ENCODE measurements around the gene ACOX2. TPM values are rescaled to one million over a fixed set of nuclear protein-coding genes. Genes with fewer than 3 reads are reported as not detected.

The ACOX2 gene
- total and polyA plus RNA-seq, 2 of the 13 experiments (the other 11 are each of a cell fraction or from before 2014, with no cell fraction given), result 42.6 to 98.5 TPM

DNA sequence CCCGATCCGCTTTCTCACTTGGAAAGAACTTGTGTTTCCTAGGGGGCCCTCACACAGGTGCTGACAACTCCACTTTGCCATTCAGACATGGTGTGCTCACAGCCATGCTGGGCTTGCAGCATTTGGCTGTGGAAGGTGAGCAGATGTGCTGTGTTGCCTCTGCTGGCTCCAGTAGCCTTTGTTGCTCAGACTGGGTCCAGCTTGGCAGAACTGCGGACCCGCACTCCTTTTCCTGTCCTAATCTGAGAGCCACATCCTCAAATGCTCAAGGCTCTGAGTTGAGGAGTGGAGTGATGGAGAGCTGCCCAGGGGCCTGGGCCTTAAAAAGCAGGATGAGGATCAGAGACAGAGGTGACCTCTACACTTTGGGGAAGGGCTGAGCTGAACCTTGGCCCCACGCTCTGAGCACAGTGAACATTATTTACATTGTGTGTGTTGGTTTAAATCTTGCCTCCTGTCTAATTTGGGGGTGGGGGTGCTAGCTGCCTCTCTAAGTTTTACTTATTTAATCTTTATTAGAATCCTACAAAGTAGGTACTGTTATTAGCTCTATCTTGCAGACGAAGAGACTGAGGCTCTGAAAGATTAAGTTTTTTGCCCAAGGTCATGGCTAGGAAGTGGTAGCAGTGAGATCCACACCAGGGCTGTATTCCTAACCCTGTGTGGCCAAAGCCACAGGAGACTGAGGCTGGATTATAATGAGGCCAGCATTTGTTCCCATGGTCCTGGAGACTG lies 17.2 kb downstream of the ACOX2 start (continued):
- TF ChIP-seq ZNF205 (CRISPR knock-in tag; IDR thresholded peaks at IDR 0.05), result peak; percentile 23; the same call in 1 of the 2 replicates
- TF ChIP-seq ZNF644 (CRISPR knock-in tag; IDR thresholded peaks at IDR 0.05; ENCODE audit: low read depth), result 0 out of 2 replicates have a peak, but pooled peaks have one; percentile 41
- TF ChIP-seq ATF7 (IDR thresholded peaks at IDR 0.05), result no peak
- no peak for TF ChIP-seq ATF7 (CRISPR knock-in tag; IDR thresholded peaks at IDR 0.05)
- 0 out of 2 replicates have a peak, but pooled peaks have one; percentile 54 for TF ChIP-seq HMG20A (CRISPR knock-in tag; IDR thresholded peaks at IDR 0.05; ENCODE audit: borderline replicate concordance)
- TF ChIP-seq AGO1 (IDR thresholded peaks at IDR 0.05; ENCODE audit: low read depth, low read length, poor library complexity, severe bottlenecking), result no peak
- no peak for TF ChIP-seq KDM5B (CRISPR knock-in tag; IDR thresholded peaks at IDR 0.05; ENCODE audit: borderline replicate concordance)
- TF ChIP-seq ELF3 (CRISPR knock-in tag; IDR thresholded peaks at IDR 0.05), result peak; percentile 50; the same call in 1 of the 2 replicates
- TF ChIP-seq, protein P1, sequence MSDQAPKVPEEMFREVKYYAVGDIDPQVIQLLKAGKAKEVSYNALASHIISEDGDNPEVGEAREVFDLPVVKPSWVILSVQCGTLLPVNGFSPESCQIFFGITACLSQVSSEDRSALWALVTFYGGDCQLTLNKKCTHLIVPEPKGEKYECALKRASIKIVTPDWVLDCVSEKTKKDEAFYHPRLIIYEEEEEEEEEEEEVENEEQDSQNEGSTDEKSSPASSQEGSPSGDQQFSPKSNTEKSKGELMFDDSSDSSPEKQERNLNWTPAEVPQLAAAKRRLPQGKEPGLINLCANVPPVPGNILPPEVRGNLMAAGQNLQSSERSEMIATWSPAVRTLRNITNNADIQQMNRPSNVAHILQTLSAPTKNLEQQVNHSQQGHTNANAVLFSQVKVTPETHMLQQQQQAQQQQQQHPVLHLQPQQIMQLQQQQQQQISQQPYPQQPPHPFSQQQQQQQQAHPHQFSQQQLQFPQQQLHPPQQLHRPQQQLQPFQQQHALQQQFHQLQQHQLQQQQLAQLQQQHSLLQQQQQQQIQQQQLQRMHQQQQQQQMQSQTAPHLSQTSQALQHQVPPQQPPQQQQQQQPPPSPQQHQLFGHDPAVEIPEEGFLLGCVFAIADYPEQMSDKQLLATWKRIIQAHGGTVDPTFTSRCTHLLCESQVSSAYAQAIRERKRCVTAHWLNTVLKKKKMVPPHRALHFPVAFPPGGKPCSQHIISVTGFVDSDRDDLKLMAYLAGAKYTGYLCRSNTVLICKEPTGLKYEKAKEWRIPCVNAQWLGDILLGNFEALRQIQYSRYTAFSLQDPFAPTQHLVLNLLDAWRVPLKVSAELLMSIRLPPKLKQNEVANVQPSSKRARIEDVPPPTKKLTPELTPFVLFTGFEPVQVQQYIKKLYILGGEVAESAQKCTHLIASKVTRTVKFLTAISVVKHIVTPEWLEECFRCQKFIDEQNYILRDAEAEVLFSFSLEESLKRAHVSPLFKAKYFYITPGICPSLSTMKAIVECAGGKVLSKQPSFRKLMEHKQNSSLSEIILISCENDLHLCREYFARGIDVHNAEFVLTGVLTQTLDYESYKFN (CRISPR knock-in tag; conservative IDR thresholded peaks at IDR 0.05), result peak; percentile 98
- no peak for TF ChIP-seq ZBTB8A (CRISPR knock-in tag; IDR thresholded peaks at IDR 0.05; ENCODE audit: borderline replicate concordance, low read depth)
- TF ChIP-seq KLF12 (CRISPR knock-in tag; IDR thresholded peaks at IDR 0.05; ENCODE audit: borderline replicate concordance), result no peak
- TF ChIP-seq, protein P2, sequence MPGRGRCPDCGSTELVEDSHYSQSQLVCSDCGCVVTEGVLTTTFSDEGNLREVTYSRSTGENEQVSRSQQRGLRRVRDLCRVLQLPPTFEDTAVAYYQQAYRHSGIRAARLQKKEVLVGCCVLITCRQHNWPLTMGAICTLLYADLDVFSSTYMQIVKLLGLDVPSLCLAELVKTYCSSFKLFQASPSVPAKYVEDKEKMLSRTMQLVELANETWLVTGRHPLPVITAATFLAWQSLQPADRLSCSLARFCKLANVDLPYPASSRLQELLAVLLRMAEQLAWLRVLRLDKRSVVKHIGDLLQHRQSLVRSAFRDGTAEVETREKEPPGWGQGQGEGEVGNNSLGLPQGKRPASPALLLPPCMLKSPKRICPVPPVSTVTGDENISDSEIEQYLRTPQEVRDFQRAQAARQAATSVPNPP (CRISPR knock-in tag; IDR thresholded peaks at IDR 0.05), result no peak
- TF ChIP-seq ZBTB7A (CRISPR knock-in tag; IDR thresholded peaks at IDR 0.05), result no peak
- no peak for TF ChIP-seq SMAD3 (CRISPR knock-in tag; IDR thresholded peaks at IDR 0.05)
- no peak for TF ChIP-seq ZSCAN21 (CRISPR knock-in tag; IDR thresholded peaks at IDR 0.05; ENCODE audit: borderline replicate concordance)
- 0 out of 2 replicates have a peak, but pooled peaks have one; percentile 61 for TF ChIP-seq DPF2 (CRISPR knock-in tag; IDR thresholded peaks at IDR 0.05; ENCODE audit: borderline replicate concordance, low read depth)
- TF ChIP-seq ZMYM3 (CRISPR knock-in tag; IDR thresholded peaks at IDR 0.05), result no peak; the same call in 1 of the 2 replicates
- TF ChIP-seq TGIF2 (CRISPR knock-in tag; IDR thresholded peaks at IDR 0.05), result no peak
- TF ChIP-seq SRSF9 (IDR thresholded peaks at IDR 0.05; ENCODE audit: borderline replicate concordance, insufficient read depth, low read depth, low read length, poor library complexity, severe bottlenecking), result no peak
- TF ChIP-seq FOXM1 (CRISPR knock-in tag; IDR thresholded peaks at IDR 0.05), result no peak
- TF ChIP-seq SAP130 (CRISPR knock-in tag; IDR thresholded peaks at IDR 0.05; ENCODE audit: low read depth), result peak; percentile 64
- no peak for TF ChIP-seq EHMT2 (IDR thresholded peaks at IDR 0.05; ENCODE audit: borderline replicate concordance, low read depth, low read length)
- 0 out of 2 replicates have a peak, but pooled peaks have one; percentile 32 for TF ChIP-seq ZKSCAN8 (CRISPR knock-in tag; IDR thresholded peaks at IDR 0.05; ENCODE audit: borderline replicate concordance)
- no peak for TF ChIP-seq PRMT3 (CRISPR knock-in tag; IDR thresholded peaks at IDR 0.05; ENCODE audit: borderline replicate concordance, low read depth)
- TF ChIP-seq ZNF282 (IDR thresholded peaks at IDR 0.05; ENCODE audit: partially characterized antibody), result no peak
- no peak for TF ChIP-seq GATAD1 (CRISPR knock-in tag; IDR thresholded peaks at IDR 0.05)
- no peak for TF ChIP-seq MIER2 (CRISPR knock-in tag; IDR thresholded peaks at IDR 0.05)
- TF ChIP-seq GTF3A (CRISPR knock-in tag; conservative IDR thresholded peaks at IDR 0.05), result no peak
